ENCODE data around the gene GHR.

The GHR gene

GRCh38 chr5:42612750-42613366 is 189.6 kb downstream of the GHR start:
- DNase-seq, result no peak

GRCh38 chr5:42614509-42614908 is 191.3 kb downstream of the GHR start:
- DNase-seq, result no peak

GRCh38 chr5:42620579-42621216 is 197.5 kb downstream of the GHR start:
- DNase-seq, result no peak

GRCh38 chr5:42621242-42621641 is 198.0 kb downstream of the GHR start:
- DNase-seq, result no peak

- no peak for DNase-seq
Measured at GRCh38 chr5:42621662-42622061, 198.4 kb downstream of the GHR start.

GRCh38 chr5:42624912-42625311 is 201.7 kb downstream of the GHR start:
- no peak for DNase-seq

GRCh38 chr5:42626462-42626861 is 203.2 kb downstream of the GHR start:
- DNase-seq, result no peak

GRCh38 chr5:42628821-42629220 is 205.6 kb downstream of the GHR start:
- no peak for DNase-seq

GRCh38 chr5:42629284-42629683 is 206.0 kb downstream of the GHR start:
- no peak for DNase-seq

- no peak for DNase-seq
Measured at GRCh38 chr5:42631241-42631640, 208.0 kb downstream of the GHR start.

GRCh38 chr5:42632354-42632900 is 209.2 kb downstream of the GHR start:
- no peak for DNase-seq

- no peak for DNase-seq
Measured at GRCh38 chr5:42634575-42634974, 211.3 kb downstream of the GHR start.

- peak in 1 of 2 experiments; percentile 7 for DNase-seq
Measured at GRCh38 chr5:42636425-42636824, 213.2 kb downstream of the GHR start.

- no peak for DNase-seq
Measured at GRCh38 chr5:42636946-42637345, 213.7 kb downstream of the GHR start.

GRCh38 chr5:42638972-42639371 is 215.7 kb downstream of the GHR start:
- no peak for DNase-seq

GRCh38 chr5:42640835-42641234 is 217.6 kb downstream of the GHR start:
- no peak for DNase-seq

GRCh38 chr5:42641336-42642005 is 218.2 kb downstream of the GHR start:
- DNase-seq, result no peak

GRCh38 chr5:42642006-42642405 is 218.8 kb downstream of the GHR start:
- DNase-seq, result no peak

- DNase-seq, result no peak
Measured at GRCh38 chr5:42643360-42643759, 220.1 kb downstream of the GHR start.

GRCh38 chr5:42645138-42645537 is 221.9 kb downstream of the GHR start:
- DNase-seq, result no peak

GRCh38 chr5:42648036-42648435 is 224.8 kb downstream of the GHR start:
- DNase-seq, result no peak

GRCh38 chr5:42648915-42649314 is 225.7 kb downstream of the GHR start:
- no peak for DNase-seq

GRCh38 chr5:42650084-42650483 is 226.8 kb downstream of the GHR start:
- no peak for DNase-seq

GRCh38 chr5:42653705-42654104 is 230.5 kb downstream of the GHR start:
- DNase-seq, result no peak
